ENCODE measurements around the gene KRTAP10-2. TPM values are rescaled to one million over a fixed set of nuclear protein-coding genes. Genes with fewer than 3 reads are reported as not detected.

The KRTAP10-2 gene
- polyA plus RNA-seq, 1 donor (not counting 4 experiments of a cell fraction or from before 2014, with no cell fraction given) = not detected

DNA sequence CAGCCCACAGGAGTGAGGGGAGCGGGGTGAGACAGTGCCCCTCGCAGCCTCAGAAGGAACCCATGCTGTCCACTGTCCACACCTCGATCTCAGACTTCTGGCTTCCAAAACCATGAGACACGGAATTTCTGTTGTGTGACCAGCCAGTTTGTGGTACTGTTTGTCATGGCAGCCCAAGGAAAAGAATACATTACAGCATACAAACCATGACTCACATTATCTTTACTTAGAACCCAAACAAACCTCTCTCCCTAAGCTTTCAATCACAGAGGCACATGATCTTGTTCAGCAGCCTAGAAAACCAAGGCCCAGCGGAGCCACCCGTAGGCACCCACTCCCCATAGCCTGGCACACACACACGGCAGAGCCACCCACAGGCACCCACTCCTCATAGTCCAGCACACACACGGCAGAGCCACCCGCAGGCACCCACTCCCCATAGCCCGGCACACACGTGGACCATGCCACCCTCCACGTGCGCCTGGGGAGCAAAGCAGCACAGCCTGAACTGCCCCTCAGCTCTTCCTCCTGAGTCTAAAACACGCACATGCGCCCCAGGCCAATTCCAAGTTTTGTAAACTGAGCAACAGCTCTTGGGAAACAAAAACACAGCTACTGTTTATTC is 21.8 kb upstream of the KRTAP10-2 start:
- TF ChIP-seq, protein P1, sequence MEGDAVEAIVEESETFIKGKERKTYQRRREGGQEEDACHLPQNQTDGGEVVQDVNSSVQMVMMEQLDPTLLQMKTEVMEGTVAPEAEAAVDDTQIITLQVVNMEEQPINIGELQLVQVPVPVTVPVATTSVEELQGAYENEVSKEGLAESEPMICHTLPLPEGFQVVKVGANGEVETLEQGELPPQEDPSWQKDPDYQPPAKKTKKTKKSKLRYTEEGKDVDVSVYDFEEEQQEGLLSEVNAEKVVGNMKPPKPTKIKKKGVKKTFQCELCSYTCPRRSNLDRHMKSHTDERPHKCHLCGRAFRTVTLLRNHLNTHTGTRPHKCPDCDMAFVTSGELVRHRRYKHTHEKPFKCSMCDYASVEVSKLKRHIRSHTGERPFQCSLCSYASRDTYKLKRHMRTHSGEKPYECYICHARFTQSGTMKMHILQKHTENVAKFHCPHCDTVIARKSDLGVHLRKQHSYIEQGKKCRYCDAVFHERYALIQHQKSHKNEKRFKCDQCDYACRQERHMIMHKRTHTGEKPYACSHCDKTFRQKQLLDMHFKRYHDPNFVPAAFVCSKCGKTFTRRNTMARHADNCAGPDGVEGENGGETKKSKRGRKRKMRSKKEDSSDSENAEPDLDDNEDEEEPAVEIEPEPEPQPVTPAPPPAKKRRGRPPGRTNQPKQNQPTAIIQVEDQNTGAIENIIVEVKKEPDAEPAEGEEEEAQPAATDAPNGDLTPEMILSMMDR (optimal IDR thresholded peaks at IDR 0.05 in 1 of 3, IDR thresholded peaks at IDR 0.05 in 1 of 3, conservative IDR thresholded peaks at IDR 0.05 in 1 of 3; ENCODE audit: extremely low read depth in 1 of 3, insufficient read depth in 2 of 3, low read length in 3 of 3) = no peak
- TF ChIP-seq EZH2 (IDR thresholded peaks at IDR 0.05; ENCODE audit: low read length) = no peak
- H3K4me2 ChIP-seq (ENCODE audit: control insufficient read depth, extremely low read depth, insufficient read depth, low read depth, low read length) = no peak overlapping the region
- H4K20me1 ChIP-seq (ENCODE audit: control insufficient read depth, extremely low read depth, insufficient read depth, low read length) = no peaks in the 10 kb centered on the region
- no peak overlapping the region for H2AFZ ChIP-seq (ENCODE audit: control insufficient read depth, low read length)
- DNase-seq (ENCODE audit: low read depth, low spot score) (no peak), FAIRE-seq (no peak)
- no peak overlapping the region for H3K27ac ChIP-seq (ENCODE audit: control insufficient read depth, insufficient read depth, low read length)
- H3K4me1 ChIP-seq (ENCODE audit: control insufficient read depth, extremely low read depth, insufficient read depth, low read length) = no peaks in the 10 kb centered on the region
- no peaks in the 10 kb centered on the region for H3K9me3 ChIP-seq (ENCODE audit: control insufficient read depth, low read depth, low read length)
- dilution Hi-C loops (cut with MboI; ENCODE audit: extremely low pct_ligation_motif_present, low sequenced_read_pairs) = no loop called here
- H3K27me3 ChIP-seq (ENCODE audit: control insufficient read depth, extremely low read depth, insufficient read depth, low read length) = no peaks in the 10 kb centered on the region
- no peaks in the 10 kb centered on the region for H3K79me2 ChIP-seq (ENCODE audit: control insufficient read depth, insufficient read depth, low read length)
- no peaks in the 10 kb centered on the region for H3K9me1 ChIP-seq (ENCODE audit: control insufficient read depth, extremely low read depth, insufficient read depth, low read length)
- H3K4me3 ChIP-seq (ENCODE audit: control insufficient read depth in 2 of 3, extremely low read depth in 1 of 3, insufficient read depth in 2 of 3, low read depth in 1 of 3, low read length in 3 of 3) = no peak overlapping the region
- no peaks in the 10 kb centered on the region for H3K36me3 ChIP-seq (ENCODE audit: control insufficient read depth in 2 of 2, extremely low read depth in 1 of 2, insufficient read depth in 2 of 2, low read length in 2 of 2)
- no peak overlapping the region for H3K9ac ChIP-seq (ENCODE audit: control insufficient read depth, extremely low read depth, insufficient read depth, low read length)

DNA sequence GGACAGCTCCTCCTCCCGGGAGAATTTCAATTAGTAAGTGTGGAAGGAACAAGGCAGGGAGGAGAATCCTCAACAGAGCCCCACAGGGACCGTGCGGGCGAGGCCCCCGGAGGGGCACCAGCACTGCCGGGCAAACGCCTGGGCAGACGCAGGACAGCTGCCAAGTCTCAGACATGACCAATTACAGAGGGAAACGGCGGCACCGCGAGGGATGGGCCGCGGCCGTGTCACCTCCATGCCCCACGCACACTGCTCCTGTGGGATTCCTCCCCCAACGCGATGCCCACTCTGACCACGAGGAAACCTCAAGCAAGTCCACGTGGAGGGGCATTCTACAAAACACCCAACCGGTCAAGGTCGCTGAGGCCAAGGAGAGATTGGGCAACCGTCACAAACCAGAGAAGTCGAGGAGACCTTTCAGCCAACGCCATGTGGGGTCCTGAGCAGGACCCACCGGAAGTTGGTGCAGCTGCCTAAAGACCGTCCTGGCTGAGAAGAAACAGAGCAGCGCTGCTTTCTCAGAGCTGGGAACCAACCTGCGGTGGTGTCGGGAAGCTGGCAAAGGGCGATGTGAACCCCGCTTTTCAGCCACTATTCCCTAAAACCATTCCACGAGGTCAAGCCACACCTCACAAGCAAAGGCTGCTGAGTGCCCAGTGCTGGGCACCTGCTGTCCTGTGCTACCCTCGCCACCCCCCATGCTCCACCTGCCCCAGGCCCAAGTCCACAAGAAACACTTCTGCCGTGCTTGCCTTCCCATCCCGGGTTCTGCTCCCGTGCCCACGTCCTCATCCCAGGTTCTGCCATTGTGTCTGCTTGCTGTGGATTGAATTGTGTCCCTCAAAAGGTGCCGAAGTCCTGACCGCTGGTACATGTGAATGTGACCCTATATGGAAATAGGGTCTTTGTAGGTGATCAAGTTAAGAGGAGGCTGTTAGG is 20.8 kb upstream of the KRTAP10-2 start:
- Histone ChIP-seq H2AFZ (ENCODE audit: control insufficient read depth, low read length) (no peak overlapping the region), H4K20me1 (ENCODE audit: control insufficient read depth, extremely low read depth, insufficient read depth, low read length) (no peaks in the 10 kb centered on the region), H3K4me2 (ENCODE audit: control insufficient read depth, extremely low read depth, insufficient read depth, low read depth, low read length) (no peak overlapping the region), H3K4me1 (ENCODE audit: control insufficient read depth, extremely low read depth, insufficient read depth, low read length) (no peaks in the 10 kb centered on the region), H3K9me1 (ENCODE audit: control insufficient read depth, extremely low read depth, insufficient read depth, low read length) (no peaks in the 10 kb centered on the region), H3K9me3 (ENCODE audit: control insufficient read depth, low read depth, low read length) (no peaks in the 10 kb centered on the region), H3K9ac (ENCODE audit: control insufficient read depth, extremely low read depth, insufficient read depth, low read length) (no peak overlapping the region), H3K4me3 (ENCODE audit: control insufficient read depth in 2 of 3, extremely low read depth in 1 of 3, insufficient read depth in 2 of 3, low read depth in 1 of 3, low read length in 3 of 3) (no peak overlapping the region), H3K79me2 (ENCODE audit: control insufficient read depth, insufficient read depth, low read length) (no peaks in the 10 kb centered on the region), H3K27me3 (ENCODE audit: control insufficient read depth, extremely low read depth, insufficient read depth, low read length) (no peaks in the 10 kb centered on the region), H3K36me3 (ENCODE audit: control insufficient read depth in 2 of 2, extremely low read depth in 1 of 2, insufficient read depth in 2 of 2, low read length in 2 of 2) (no peaks in the 10 kb centered on the region), H3K27ac (ENCODE audit: control insufficient read depth, insufficient read depth, low read length) (no peak overlapping the region)
- FAIRE-seq = no peak
- dilution Hi-C loops (cut with MboI; ENCODE audit: extremely low pct_ligation_motif_present, low sequenced_read_pairs) = no loop called here
- TF ChIP-seq EZH2 (IDR thresholded peaks at IDR 0.05; ENCODE audit: low read length) = no peak
- DNase-seq (ENCODE audit: low read depth, low spot score) = no peak
